Liver (tissue), 3 donors: ENCODE data around the gene ZNF280A.

Source experiments
- GABPA ChIP-seq, 2 donors: IDR thresholded peaks in 1 of 2; conservative IDR thresholded peaks in 1 of 2; 2 replicates each; pipeline ENCODE4 v1.6.1; 2016; ENCODE audit warnings: antibody characterized with exemption in 2 of 2, mild to moderate bottlenecking in 1 of 2, moderate library complexity in 1 of 2
- HNF4A ChIP-seq, 2 donors: conservative IDR thresholded peaks; 2 replicates each; pipeline ENCODE4 v1.6.1; 2016; ENCODE audit warnings: antibody characterized with exemption in 2 of 2, mild to moderate bottlenecking in 2 of 2
- RXRA ChIP-seq, 2 donors: IDR thresholded peaks; 2 replicates each; pipeline ENCODE4 v1.6.1; 2017 to 2018; ENCODE audit warnings: antibody characterized with exemption in 2 of 2, mild to moderate bottlenecking in 1 of 2
- TAF1 ChIP-seq: conservative IDR thresholded peaks from 2 replicates; pipeline ENCODE4 v1.6.1; 2016; ENCODE audit warnings: antibody characterized with exemption, mild to moderate bottlenecking
- YY1 ChIP-seq: IDR thresholded peaks from 2 replicates; pipeline ENCODE4 v1.6.1; 2016; ENCODE audit warnings: antibody characterized with exemption, mild to moderate bottlenecking
- TF ChIP-seq, protein P1 (sequence below): fragments of 150-350 bp; IDR thresholded peaks from 2 replicates; pipeline ENCODE4 v1.5.1; 2017; ENCODE audit warnings: improper control_type of control experiment, low read depth, low read length; ENCODE audit not compliant: missing input control
- TF ChIP-seq, protein P2 (sequence below): IDR thresholded peaks from 2 replicates; pipeline ENCODE4 v1.6.1; 2016; ENCODE audit warnings: antibody characterized with exemption
- donor health status: healthy.
- donor health status: healthy.

DNA sequence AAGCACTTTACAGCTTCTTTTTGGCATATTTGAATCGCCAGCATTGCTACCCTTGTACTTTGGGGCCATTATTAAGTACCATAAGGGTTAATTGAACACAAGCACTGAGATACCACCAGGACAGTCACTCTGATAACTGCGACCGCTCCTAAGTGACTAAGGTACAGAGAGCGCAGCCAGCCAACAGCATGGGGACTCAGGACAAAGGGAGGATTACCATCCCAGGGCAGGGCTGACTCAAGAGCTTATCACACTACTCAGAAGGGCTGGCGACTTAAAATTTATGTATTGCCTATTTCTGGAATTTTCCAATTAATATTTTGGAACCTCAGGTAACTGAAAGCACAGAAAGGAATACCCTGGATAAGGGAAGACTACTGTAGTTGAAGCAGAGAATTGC, 479 bp downstream of the ZNF280A start:
- TF ChIP-seq, protein P1, sequence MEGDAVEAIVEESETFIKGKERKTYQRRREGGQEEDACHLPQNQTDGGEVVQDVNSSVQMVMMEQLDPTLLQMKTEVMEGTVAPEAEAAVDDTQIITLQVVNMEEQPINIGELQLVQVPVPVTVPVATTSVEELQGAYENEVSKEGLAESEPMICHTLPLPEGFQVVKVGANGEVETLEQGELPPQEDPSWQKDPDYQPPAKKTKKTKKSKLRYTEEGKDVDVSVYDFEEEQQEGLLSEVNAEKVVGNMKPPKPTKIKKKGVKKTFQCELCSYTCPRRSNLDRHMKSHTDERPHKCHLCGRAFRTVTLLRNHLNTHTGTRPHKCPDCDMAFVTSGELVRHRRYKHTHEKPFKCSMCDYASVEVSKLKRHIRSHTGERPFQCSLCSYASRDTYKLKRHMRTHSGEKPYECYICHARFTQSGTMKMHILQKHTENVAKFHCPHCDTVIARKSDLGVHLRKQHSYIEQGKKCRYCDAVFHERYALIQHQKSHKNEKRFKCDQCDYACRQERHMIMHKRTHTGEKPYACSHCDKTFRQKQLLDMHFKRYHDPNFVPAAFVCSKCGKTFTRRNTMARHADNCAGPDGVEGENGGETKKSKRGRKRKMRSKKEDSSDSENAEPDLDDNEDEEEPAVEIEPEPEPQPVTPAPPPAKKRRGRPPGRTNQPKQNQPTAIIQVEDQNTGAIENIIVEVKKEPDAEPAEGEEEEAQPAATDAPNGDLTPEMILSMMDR: no peak
- TF ChIP-seq YY1 (no peak), GABPA (IDR thresholded peaks at IDR 0.05 in 1 of 2, conservative IDR thresholded peaks at IDR 0.05 in 1 of 2) (no peak), RXRA (IDR thresholded peaks at IDR 0.05) (no peak), HNF4A (conservative IDR thresholded peaks at IDR 0.05) (no peak), TAF1 (no peak)
- TF ChIP-seq, protein P2, sequence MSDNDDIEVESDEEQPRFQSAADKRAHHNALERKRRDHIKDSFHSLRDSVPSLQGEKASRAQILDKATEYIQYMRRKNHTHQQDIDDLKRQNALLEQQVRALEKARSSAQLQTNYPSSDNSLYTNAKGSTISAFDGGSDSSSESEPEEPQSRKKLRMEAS: no peak
